Astrocyte (in vitro differentiated cells and primary cell): ENCODE data around the gene HYAL1. TPM values are rescaled to one million over a fixed set of nuclear protein-coding genes. Genes with fewer than 3 reads are reported as not detected.
"Not testable (repeated sequence)": the region's sequence is repeated elsewhere in the genome, so short reads cannot be mapped to it uniquely, and the experiment has no call there.

Experiments
- DNase-seq: peaks from one replicate; pipeline ENCODE4 v3.0.0-alpha.2; 2010; ENCODE audit warnings: low read depth
- FAIRE-seq: peaks from 2 replicates; lab custom pipeline; 2011; peaks lifted over from hg19 to GRCh38; lab: Jason Lieb, UNC
- H2AFZ ChIP-seq: 2 replicates; pipeline ENCODE4 v1.6.0; 2012; ENCODE audit warnings: low read depth, low read length, inconsistent platforms
- H3K27ac ChIP-seq: 2 replicates; pipeline ENCODE4 v1.5.1; 2011; ENCODE audit warnings: low read depth, low read length, inconsistent platforms
- H3K27me3 ChIP-seq: 2 replicates; pipeline ENCODE4 v1.6.0; 2011; ENCODE audit warnings: low read length, inconsistent platforms; ENCODE audit not compliant: insufficient read depth
- H3K36me3 ChIP-seq: 2 replicates; pipeline ENCODE4 v1.5.1; 2011; ENCODE audit warnings: low read length, inconsistent platforms; ENCODE audit not compliant: insufficient read depth
- H3K4me1 ChIP-seq: 2 replicates; pipeline ENCODE4 v1.5.1; 2011; ENCODE audit warnings: low read length, inconsistent platforms; ENCODE audit not compliant: insufficient read depth
- H3K4me2 ChIP-seq: 2 replicates; pipeline ENCODE4 v1.6.0; 2012; ENCODE audit warnings: low read length, inconsistent platforms
- H3K4me3 ChIP-seq: 2 replicates; pipeline ENCODE4 v1.5.1; 2011; ENCODE audit warnings: low read depth, mild to moderate bottlenecking, low read length, inconsistent platforms; ENCODE audit not compliant: insufficient read depth
- H3K79me2 ChIP-seq: 2 replicates; pipeline ENCODE4 v1.6.0; 2012; ENCODE audit warnings: mild to moderate bottlenecking, low read length, inconsistent platforms; ENCODE audit not compliant: insufficient read depth
- H3K9ac ChIP-seq: 2 replicates; pipeline ENCODE4 v1.6.0; 2012; ENCODE audit warnings: mild to moderate bottlenecking, low read length, inconsistent platforms
- H3K9me3 ChIP-seq: 2 replicates; pipeline ENCODE4 v1.5.1; 2012; ENCODE audit warnings: low read depth, mild to moderate bottlenecking, low read length, inconsistent platforms; ENCODE audit not compliant: insufficient read depth
- H4K20me1 ChIP-seq: 2 replicates; pipeline ENCODE4 v1.6.0; 2012; ENCODE audit warnings: low read length, inconsistent platforms; ENCODE audit not compliant: insufficient read depth
- H3K27ac Mint-ChIP-seq: one replicate; pipeline ENCODE4 v1.8.0; 2021; ENCODE audit warnings: mild to moderate bottlenecking, mixed read lengths; ENCODE audit not compliant: unreplicated experiment
- H3K27me3 Mint-ChIP-seq: one replicate; pipeline ENCODE4 v1.8.0; 2021; ENCODE audit warnings: low read depth, mixed read lengths; ENCODE audit not compliant: unreplicated experiment
- H3K36me3 Mint-ChIP-seq: one replicate; pipeline ENCODE4 v1.8.0; 2021; ENCODE audit warnings: low read depth, mixed read lengths; ENCODE audit not compliant: unreplicated experiment
- H3K4me1 Mint-ChIP-seq: one replicate; pipeline ENCODE4 v1.8.0; 2021; ENCODE audit warnings: low read depth, mixed read lengths; ENCODE audit not compliant: unreplicated experiment
- H3K4me3 Mint-ChIP-seq: one replicate; pipeline ENCODE4 v1.8.0; 2021; ENCODE audit warnings: mild to moderate bottlenecking, moderate library complexity, mixed read lengths; ENCODE audit not compliant: unreplicated experiment
- H3K9me3 Mint-ChIP-seq: one replicate; pipeline ENCODE4 v1.8.0; 2021; ENCODE audit warnings: mild to moderate bottlenecking, mixed read lengths; ENCODE audit not compliant: unreplicated experiment
- EZH2 ChIP-seq: IDR thresholded peaks from 2 replicates; pipeline ENCODE4 v1.6.1; 2012; ENCODE audit warnings: mild to moderate bottlenecking, low read length, inconsistent platforms; ENCODE audit not compliant: insufficient read depth
- total RNA-seq: library from RNA; stranded (reverse); gene quantifications from 2 replicates; pipeline ENCODE4 v1.2.1, GENCODE V29; 2021
- TF ChIP-seq, protein P1 (sequence below): IDR thresholded peaks from 2 replicates; pipeline ENCODE4 v1.5.1; 2011; ENCODE audit warnings: low read depth, mild to moderate bottlenecking, inconsistent platforms, low read length, moderate library complexity; ENCODE audit not compliant: insufficient read depth

The HYAL1 gene
- total RNA-seq, 1 donor from 2014 or later: 0.27 TPM

DNA sequence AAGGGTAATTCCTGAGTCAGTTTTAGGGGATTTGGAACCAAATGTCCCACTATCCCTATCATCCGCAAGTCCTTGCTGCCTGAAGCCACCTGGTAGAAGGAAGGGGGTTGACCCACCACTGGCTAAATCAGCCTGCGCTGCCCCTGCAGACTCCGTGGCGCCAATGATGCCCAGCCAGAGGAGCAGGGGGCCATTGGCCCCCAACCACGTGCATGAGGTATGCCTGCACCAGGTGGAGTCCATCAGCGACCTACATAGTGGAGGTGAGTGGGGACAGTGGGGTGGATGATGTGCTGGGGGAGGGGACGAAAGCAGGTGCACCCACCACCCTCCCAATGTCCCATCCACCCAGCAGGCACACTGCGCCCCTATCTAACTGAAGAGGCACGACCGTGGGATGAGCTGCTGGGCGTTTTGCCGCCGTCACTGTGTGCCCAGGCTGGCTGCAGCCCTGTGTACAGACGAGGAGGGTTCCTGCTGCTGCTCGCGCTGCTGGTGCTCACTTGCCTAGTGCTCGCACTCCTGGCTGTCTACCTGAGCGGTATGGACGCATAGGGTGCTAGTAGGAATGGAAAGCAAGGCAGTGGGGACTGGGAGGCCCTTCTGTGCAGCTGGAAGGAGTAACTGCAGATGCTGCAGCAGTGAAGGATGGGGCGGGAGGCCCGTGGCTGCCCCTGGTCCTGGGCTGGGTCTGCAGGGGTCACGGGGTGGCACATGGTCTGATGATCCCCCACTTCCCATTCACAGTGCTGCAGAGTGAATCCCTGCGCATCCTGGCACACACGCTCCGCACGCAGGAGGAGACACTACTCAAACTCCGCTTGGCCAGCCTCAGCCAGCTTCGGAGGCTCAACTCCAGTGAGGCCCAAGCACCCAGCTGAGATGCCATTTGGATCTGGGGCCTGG lies 16.8 kb downstream of the HYAL1 start:
- peaks cover 7% of the 10 kb centered on the region for H4K20me1 ChIP-seq
- peaks cover 14% of the 10 kb centered on the region for H3K36me3 ChIP-seq
- no peaks in the 10 kb centered on the region for H3K9me3 ChIP-seq
- no peaks in the 10 kb centered on the region for H3K27me3 Mint-ChIP-seq
- peaks cover 6% of the 10 kb centered on the region for H3K4me1 ChIP-seq
- H3K9me3 Mint-ChIP-seq: no peaks in the 10 kb centered on the region
- H2AFZ ChIP-seq: no peak overlapping the region
- H3K4me2 ChIP-seq: no peak overlapping the region
- TF ChIP-seq, protein P1, sequence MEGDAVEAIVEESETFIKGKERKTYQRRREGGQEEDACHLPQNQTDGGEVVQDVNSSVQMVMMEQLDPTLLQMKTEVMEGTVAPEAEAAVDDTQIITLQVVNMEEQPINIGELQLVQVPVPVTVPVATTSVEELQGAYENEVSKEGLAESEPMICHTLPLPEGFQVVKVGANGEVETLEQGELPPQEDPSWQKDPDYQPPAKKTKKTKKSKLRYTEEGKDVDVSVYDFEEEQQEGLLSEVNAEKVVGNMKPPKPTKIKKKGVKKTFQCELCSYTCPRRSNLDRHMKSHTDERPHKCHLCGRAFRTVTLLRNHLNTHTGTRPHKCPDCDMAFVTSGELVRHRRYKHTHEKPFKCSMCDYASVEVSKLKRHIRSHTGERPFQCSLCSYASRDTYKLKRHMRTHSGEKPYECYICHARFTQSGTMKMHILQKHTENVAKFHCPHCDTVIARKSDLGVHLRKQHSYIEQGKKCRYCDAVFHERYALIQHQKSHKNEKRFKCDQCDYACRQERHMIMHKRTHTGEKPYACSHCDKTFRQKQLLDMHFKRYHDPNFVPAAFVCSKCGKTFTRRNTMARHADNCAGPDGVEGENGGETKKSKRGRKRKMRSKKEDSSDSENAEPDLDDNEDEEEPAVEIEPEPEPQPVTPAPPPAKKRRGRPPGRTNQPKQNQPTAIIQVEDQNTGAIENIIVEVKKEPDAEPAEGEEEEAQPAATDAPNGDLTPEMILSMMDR: no peak
- no peak overlapping the region for H3K27ac ChIP-seq
- H3K4me3 ChIP-seq: no peak overlapping the region
- peaks cover 3% of the 10 kb centered on the region for H3K4me1 Mint-ChIP-seq
- no peaks in the 10 kb centered on the region for H3K27me3 ChIP-seq
- peak overlapping the region; percentile 53 for H3K27ac Mint-ChIP-seq
- H3K36me3 Mint-ChIP-seq: no peaks in the 10 kb centered on the region
- no peak overlapping the region for H3K9ac ChIP-seq
- H3K4me3 Mint-ChIP-seq: no peak overlapping the region
- no peak for FAIRE-seq
- no peak for DNase-seq
- H3K79me2 ChIP-seq: peaks cover 26% of the 10 kb centered on the region

DNA sequence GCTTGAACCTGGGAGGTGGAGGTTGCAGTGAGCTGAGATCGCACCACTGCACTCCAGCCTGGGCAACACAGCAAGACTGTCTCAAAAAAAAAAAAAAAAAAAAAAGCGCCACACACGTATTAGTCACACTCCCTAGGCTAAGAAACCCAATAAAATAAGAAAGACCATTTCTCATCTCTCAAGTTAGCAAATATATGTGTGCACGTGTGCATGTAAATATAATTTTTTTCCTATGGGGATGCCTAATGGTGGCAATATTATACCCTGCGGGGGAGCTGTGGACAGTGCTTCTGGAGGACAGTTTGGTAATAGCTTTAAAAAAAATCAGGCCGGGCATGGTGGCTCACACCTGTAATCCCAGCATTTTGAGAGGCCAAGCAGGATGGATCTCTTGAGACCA lies 19.3 kb downstream of the HYAL1 start:
- H3K9me3 ChIP-seq, H3K4me3 Mint-ChIP-seq, H3K9me3 Mint-ChIP-seq, H3K79me2 ChIP-seq, H3K4me3 ChIP-seq, H2AFZ ChIP-seq, H3K9ac ChIP-seq, H3K4me1 ChIP-seq, H3K4me2 ChIP-seq, H3K27me3 Mint-ChIP-seq, FAIRE-seq, DNase-seq, H3K4me1 Mint-ChIP-seq, H3K36me3 Mint-ChIP-seq, H3K27ac Mint-ChIP-seq, H3K27ac ChIP-seq, H3K27me3 ChIP-seq, H4K20me1 ChIP-seq: not testable (repeated sequence)
- peaks cover 10% of the 10 kb centered on the region for H3K36me3 ChIP-seq

DNA sequence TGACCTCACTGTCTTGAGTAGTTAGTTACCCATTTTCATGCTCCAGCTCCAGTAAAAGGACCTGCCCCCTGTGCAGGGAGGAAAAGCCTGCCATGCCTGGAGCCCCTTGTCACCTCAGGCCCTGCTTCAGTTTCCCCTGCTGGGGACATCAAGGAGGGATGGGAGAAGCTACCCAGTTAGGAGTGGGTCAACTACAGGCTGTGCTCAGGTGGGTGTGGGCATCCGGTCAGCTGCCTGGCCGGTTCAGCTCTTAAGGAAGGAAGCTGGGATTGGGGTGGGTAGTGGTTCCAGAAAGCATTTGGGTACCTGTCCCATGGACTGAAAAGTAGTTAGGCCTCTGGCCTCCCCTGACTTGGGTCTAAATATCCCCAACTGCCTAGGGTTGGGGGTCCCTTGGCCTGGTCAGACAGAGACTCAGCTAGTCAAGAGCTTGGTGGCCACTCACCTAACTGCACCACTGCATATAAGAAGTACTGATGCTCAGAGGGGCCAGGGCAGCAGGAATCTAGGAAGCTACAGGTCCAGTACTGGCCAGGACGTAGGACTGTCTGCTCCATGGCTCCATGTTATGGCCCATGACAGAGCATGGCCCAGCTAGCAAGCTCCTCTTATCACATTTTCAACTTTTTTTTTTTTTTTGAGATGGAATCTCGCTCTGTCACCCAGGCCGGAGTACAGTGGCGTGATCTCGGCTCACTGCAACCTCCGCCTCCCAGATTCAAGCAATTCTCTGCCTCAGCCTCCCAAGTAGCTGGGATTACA lies 23.9 kb downstream of the HYAL1 start:
- Histone ChIP-seq H4K20me1 (peaks cover 2% of the 10 kb centered on the region), H3K27ac (no peak overlapping the region), H2AFZ (no peak overlapping the region), H3K27me3 (peaks cover 13% of the 10 kb centered on the region), H3K9ac (no peak overlapping the region), H3K9me3 (no peaks in the 10 kb centered on the region), H3K4me1 (no peaks in the 10 kb centered on the region), H3K79me2 (no peaks in the 10 kb centered on the region), H3K36me3 (no peaks in the 10 kb centered on the region), H3K4me2 (no peak overlapping the region), H3K4me3 (no peak overlapping the region)
- Mint-ChIP-seq H3K4me3 (no peak overlapping the region), H3K4me1 (no peaks in the 10 kb centered on the region), H3K36me3 (peaks cover 2% of the 10 kb centered on the region), H3K27ac (no peak overlapping the region), H3K27me3 (peaks cover 14% of the 10 kb centered on the region), H3K9me3 (no peaks in the 10 kb centered on the region)
- DNase-seq: no peak
- no peak for FAIRE-seq
- no peak for TF ChIP-seq EZH2
- TF ChIP-seq, protein P1: no peak
